ENCODE data around the gene FCGR2B. TPM values are rescaled to one million over a fixed set of nuclear protein-coding genes. Genes with fewer than 3 reads are reported as not detected.

FCGR2B gene
- total RNA-seq = not detected in 2 replicates

DNA sequence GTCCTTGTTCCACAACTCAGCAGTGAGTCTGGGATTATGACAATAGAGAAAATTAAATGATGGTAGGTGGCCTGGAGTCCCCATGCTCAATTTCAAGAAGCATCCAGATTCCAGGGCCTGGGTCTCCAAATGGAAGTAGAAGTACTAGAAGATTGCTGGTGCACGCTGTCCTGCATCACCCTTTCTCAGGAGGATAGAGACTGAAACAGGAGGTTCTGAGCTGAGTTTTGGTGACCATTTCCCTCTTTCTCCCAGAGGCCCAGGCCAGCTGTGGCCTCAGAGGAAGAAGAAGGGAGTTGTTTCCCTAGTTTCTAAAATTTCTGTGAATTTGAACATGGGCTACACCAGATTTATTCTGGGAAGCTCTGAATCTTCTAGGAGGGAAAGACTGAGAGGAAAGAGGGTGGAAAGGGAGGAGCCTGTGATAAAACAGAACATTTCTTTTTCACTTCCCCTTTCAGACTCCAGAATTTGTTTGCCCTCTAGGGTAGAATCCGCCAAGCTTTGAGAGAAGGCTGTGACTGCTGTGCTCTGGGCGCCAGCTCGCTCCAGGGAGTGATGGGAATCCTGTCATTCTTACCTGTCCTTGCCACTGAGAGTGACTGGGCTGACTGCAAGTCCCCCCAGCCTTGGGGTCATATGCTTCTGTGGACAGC is at the start of gene FCGR2B:
FCGR2B (plus strand) TSS at position 460 of the 656 bp plus-strand sequence; CDS start at position 559, 99 bp downstream.

DNA sequence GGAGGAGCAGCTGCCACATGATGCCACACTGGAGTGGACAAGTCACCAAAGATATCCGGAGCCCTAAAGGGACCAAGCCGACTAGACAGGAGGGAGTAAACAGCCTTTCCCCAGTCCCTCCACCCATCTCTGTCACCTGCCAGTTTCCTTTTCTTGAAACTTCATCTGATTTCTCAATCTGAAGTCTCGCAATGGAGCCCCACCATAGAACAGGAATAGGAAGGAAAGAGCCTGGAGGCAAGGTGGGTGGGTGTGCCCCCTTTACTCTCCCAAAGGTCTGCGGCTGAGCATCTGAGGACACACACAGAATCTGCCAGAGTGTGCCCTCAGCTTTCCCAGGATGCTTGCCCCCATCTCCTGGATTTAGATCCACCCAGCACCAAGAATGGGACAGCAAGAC is 31.9 kb upstream of the FCGR2B start, which contains the start of gene FCGR3B:
FCGR3B (minus strand) TSS at position 101 of the 400 bp plus-strand sequence; CDS start at position 19, 82 bp downstream.

DNA sequence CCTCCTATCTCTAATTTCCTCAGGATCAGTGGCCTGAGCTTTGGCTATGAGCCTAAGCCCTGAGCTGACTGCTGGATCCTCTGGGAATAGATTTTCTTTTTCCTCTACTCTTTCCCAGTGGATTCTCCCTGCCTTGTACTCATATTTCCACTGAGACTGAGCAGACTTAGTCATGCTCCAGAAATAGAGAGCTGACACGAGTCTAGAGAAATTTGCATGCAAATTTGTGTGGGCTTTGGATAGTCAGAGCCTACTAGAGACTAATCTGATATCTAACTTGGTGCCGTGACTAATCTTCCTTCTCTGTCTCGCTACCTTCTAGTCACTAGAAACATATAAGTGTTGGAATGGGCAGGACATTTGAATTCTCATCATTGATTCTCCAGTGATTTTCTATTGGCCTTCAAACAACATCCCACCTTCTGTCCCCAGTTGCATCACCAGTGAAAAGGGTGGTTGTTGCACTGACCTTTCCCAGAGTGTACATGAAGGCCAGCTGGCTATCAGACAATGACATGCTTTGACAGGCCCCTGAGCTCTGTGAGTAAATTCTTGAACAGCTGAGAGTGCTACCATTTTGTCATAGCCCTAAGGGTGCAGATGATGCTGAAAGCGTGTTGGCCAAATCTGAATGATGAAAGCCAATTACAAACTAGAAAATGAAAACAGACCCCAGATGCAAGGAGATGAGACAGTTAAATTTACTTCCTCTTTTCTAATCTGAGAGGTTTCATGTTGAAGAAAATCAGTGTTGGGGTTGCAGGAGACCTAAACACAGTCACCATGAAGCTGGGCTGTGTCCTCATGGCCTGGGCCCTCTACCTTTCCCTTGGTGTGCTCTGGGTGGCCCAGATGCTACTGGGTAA is 43.8 kb downstream of the FCGR2B start, which contains the start of gene FCRLA:
FCRLA (plus strand) TSS at position 748 of the 866 bp plus-strand sequence; CDS start at position 784, 36 bp downstream.

DNA sequence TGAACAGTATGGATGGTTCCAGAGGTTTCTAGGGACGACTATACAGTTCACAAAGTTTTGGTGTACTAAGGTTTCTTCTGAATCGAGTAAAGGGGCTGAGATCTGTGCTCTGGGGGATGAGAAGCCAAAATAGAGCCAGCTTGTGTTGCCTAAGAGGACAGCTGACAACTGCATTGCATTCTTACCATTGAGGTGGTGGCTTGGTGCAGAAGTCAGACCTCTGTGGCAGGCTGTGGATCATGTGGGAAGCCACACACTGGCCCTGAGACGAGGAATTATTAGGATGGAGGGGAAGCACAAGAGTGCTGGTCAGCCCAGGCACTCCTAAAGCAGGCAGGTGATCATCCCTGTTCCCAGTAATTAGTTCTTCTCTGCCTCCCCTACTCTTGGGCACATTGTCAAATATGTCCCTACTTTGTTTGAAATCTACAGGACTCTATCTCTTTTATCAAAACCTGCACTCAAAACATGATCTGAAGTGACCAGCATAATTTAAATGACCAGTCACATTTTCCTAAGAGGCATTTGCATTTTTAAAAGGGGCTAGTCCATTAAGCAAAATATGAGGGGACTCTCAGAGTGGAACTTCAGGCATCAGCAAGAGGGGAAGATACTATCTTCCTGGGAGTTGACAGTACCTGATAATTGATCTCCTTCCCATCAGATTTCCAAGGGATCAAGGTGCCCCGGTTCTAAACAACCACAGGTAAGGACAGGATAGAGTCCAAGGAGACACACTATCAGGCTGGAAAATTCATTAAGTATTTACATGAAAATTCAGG is 58.2 kb downstream of the FCGR2B start, which contains the start of gene FCRLB:
FCRLB (plus strand) TSS at position 589 of the 782 bp plus-strand sequence. CDS start 1,129 bp downstream, outside the sequence.

Small RNA genes lying within 50 kb of the gene (small RNA-seq; reads per million reads assigned to genes)
- not detected for gene RF00019

Other genes starting within 250 kb of the FCGR2B start
- gene FCGR2A, start 157.7 kb upstream of the FCGR2B start, total RNA-seq = under 0.01 and 0.10 TPM in 2 replicates
- 0.10 and 0.33 TPM in 2 replicates for gene HSPA6, start 138.6 kb upstream of the FCGR2B start, total RNA-seq
- under 0.01 TPM in 1 of 2 replicates, not detected in the other for gene FCGR3A, start 113.3 kb upstream of the FCGR2B start, total RNA-seq
- not detected in 2 replicates for gene FCGR3B, start 32.0 kb upstream of the FCGR2B start, total RNA-seq
- gene FCRLA, start 44.1 kb downstream of the FCGR2B start, total RNA-seq = 0.10 TPM in 1 of 2 replicates, not detected in the other
- 0.65 and 2.7 TPM in 2 replicates for gene FCRLB, start 58.4 kb downstream of the FCGR2B start, total RNA-seq
- gene DUSP12, start 86.6 kb downstream of the FCGR2B start, total RNA-seq = 20.9 and 34.3 TPM in 2 replicates
- 71.2 and 84.4 TPM in 2 replicates for gene ATF6, start 103.2 kb downstream of the FCGR2B start, total RNA-seq

All from vein endothelial cell (primary cell).